ENCODE results near the gene CDC25C.

The CDC25C gene

DNA sequence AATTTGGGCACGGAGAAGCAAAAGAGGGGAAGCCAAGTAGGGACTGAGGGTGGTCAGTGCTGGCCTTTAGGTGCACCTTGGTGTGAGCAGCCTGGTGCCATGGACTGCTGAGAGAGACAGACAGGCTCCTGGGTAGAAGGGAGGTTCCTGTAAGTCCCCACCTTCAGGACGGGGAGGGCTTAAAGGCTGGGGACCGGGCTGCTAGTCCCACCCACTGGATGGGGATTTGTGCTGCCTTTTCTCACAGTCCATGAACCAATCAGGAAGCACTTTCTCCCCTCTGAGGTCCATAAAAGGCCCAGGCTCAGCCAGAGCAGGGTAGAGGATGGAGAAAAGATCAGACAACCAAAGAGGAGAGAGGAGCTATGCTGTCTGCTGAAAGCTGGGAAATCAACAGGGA, 15.2 kb downstream of the CDC25C start:
- TF ChIP-seq, protein P1, sequence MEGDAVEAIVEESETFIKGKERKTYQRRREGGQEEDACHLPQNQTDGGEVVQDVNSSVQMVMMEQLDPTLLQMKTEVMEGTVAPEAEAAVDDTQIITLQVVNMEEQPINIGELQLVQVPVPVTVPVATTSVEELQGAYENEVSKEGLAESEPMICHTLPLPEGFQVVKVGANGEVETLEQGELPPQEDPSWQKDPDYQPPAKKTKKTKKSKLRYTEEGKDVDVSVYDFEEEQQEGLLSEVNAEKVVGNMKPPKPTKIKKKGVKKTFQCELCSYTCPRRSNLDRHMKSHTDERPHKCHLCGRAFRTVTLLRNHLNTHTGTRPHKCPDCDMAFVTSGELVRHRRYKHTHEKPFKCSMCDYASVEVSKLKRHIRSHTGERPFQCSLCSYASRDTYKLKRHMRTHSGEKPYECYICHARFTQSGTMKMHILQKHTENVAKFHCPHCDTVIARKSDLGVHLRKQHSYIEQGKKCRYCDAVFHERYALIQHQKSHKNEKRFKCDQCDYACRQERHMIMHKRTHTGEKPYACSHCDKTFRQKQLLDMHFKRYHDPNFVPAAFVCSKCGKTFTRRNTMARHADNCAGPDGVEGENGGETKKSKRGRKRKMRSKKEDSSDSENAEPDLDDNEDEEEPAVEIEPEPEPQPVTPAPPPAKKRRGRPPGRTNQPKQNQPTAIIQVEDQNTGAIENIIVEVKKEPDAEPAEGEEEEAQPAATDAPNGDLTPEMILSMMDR (IDR thresholded peaks at IDR 0.05; ENCODE audit: low read depth, low read length), result no peak
- H3K4me3 ChIP-seq (ENCODE audit: low read depth, low read length), result no peak overlapping the region
- no peak for DNase-seq (ENCODE audit: low read depth, low spot score)
- in situ Hi-C loops (cut with HindIII; ENCODE audit: low sequenced_read_pairs), result no loop called here

DNA sequence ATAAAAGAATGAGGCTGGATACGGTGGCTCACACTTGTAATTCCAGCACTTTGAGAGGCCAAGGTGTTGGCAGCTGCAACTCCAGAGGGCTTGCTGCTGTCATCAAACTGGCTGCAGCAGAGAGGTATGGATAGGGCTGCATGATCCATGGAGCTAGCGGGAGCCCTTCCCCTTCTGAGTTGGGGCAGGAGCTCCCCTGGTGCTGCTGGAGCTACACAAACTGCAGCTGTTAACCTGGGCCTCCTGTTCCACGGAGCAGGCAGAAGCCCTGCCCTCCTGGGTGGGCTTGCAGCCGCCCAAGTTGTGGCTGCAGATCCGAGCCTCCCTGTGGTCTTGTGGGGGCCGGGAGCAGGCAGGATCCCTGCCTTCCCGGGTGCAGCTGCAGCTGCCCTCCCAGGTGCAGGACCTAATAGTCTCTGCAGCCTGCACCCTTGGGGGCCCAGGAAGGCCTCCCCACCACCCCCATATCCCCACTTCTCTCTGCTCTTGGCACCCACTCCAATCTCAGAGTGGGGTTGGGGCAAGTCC, 15.8 kb downstream of the CDC25C start:
- no peak for DNase-seq (ENCODE audit: low read depth, low spot score)
- H3K4me3 ChIP-seq (ENCODE audit: low read depth, low read length), result no peak overlapping the region
- TF ChIP-seq, protein P1 (IDR thresholded peaks at IDR 0.05; ENCODE audit: low read depth, low read length), result no peak
- in situ Hi-C loops (cut with HindIII; ENCODE audit: low sequenced_read_pairs), result no loop called here

DNA sequence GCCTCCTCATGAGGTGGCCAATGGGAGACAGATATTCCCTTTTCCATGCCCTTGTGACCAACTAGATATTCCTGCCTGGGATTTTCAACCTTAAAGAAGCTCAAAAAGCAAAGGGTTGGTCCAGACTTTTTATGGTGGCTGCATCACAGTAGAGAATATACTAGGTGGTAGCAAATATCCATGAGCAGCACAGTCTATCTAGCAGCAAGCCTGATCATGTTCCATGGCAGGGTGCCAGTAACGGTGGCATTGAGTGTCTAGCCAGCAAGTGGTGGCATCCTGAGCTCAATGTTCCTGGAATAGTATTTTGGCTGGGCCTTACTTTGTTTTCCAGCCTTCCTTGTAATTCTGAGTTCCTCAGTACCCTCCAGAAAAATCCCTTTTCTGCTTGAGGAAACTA, 25.8 kb downstream of the CDC25C start:
- DNase-seq (ENCODE audit: low read depth, low spot score), result no peak
- no peak overlapping the region for H3K4me3 ChIP-seq (ENCODE audit: low read depth, low read length)
- in situ Hi-C loops (cut with HindIII; ENCODE audit: low sequenced_read_pairs), result no loop called here
- TF ChIP-seq, protein P1 (IDR thresholded peaks at IDR 0.05; ENCODE audit: low read depth, low read length), result no peak

DNA sequence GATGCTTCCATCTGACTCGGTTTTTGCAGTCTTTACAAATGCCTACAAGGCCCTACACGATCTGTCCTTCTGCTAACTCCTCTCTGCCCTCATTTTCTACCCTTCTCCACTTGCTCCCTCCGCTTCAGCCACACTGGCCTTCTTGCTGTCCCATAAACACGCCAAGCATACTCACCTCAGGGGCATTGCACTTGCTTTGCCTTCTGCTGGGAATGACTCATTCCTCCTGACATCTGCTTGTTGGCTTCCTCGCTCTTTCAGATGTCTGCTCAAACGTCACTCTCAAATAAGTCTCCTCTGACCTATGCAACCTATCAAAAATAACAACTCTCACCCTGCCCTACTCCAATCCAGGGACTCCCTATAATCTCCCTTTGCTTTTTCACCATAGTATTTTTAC, 28.2 kb downstream of the CDC25C start:
- H3K4me3 ChIP-seq (ENCODE audit: low read depth, low read length), result no peak overlapping the region
- TF ChIP-seq, protein P1 (IDR thresholded peaks at IDR 0.05; ENCODE audit: low read depth, low read length), result no peak
- DNase-seq (ENCODE audit: low read depth, low spot score), result peak; percentile 20
- in situ Hi-C loops (cut with HindIII; ENCODE audit: low sequenced_read_pairs), result no loop called here

DNA sequence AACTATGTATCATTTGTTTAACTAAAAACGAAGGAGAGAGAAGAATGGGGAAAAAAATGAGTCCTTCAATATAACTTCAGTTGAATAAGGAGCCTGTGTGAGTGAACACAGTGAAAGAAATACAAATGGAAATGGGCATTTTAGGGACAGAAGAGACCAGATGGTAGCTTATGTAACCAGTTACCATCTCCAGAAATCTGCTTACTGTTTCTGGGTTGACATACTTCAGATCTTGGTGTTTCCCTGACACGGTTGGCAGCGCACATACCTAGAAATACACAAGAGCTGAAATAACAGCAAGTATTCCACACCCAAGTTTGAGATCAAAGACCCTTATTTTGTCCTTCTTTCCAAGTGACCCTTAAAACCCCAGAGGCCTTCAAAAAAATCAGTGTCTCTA, 42.3 kb downstream of the CDC25C start:
- no peak for DNase-seq (ENCODE audit: low read depth, low spot score)
- TF ChIP-seq, protein P1 (IDR thresholded peaks at IDR 0.05; ENCODE audit: low read depth, low read length), result no peak
- no peak overlapping the region for H3K4me3 ChIP-seq (ENCODE audit: low read depth, low read length)
- in situ Hi-C loops (cut with HindIII; ENCODE audit: low sequenced_read_pairs), result no loop called here

DNA sequence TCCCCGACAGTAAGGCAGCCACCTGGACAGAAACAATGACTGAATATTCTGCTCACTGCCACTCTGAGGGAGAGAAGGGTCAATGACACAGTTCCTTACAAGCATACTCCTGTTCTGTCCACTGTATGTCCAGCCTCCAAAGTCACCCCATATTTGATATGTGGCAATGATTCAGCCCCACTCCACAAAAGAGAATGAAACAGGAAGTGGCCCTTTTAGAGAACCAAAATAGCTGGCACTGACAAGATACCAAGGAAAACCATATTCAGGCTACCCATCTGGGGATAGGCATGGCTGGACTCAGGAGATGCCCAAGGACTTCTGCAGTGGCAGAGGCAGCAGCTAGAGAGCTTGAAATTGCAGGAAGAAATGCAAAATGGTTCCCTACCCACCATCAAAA, 44.4 kb downstream of the CDC25C start:
- TF ChIP-seq, protein P1 (IDR thresholded peaks at IDR 0.05; ENCODE audit: low read depth, low read length), result no peak
- DNase-seq (ENCODE audit: low read depth, low spot score), result no peak
- in situ Hi-C loops (cut with HindIII; ENCODE audit: low sequenced_read_pairs), result no loop called here
- no peak overlapping the region for H3K4me3 ChIP-seq (ENCODE audit: low read depth, low read length)

Data from astrocyte of the spinal cord (primary cell).